HUDEP-2 (cell line): ENCODE measurements around the gene CWC15.
"Not testable (repeated sequence)": the region's sequence is repeated elsewhere in the genome, so short reads cannot be mapped to it uniquely, and the experiment has no call there.

Experiments used
- DNase-seq, 76 experiments: peaks; one replicate each; lab custom pipeline; 2025; ENCODE audit not compliant: unreplicated experiment in 76 of 76; lab: John Stamatoyannopoulos, UW

Gene CWC15

GRCh38 chr11:94922321-94923003 is 50.9 kb downstream of the CWC15 start:
- no peak for DNase-seq

- no peak for DNase-seq
These were observed 53.0 kb downstream of the CWC15 start for GRCh38 chr11:94920311-94920710.

GRCh38 chr11:94913718-94914394 is 59.5 kb downstream of the CWC15 start:
- not testable (repeated sequence) for DNase-seq

GRCh38 chr11:94912806-94913205 is 60.5 kb downstream of the CWC15 start:
- DNase-seq, result no peak
